Measurements from ENCODE around the gene SDR9C7.
"Not testable (repeated sequence)": the region's sequence is repeated elsewhere in the genome, so short reads cannot be mapped to it uniquely, and the experiment has no call there.

SDR9C7 gene

GRCh38 chr12:56933826-56934625 is at the start of gene SDR9C7:
TSS of gene SDR9C7 (minus strand) at chr12:56934408. CDS start at chr12:56934261, 147 bp downstream.
- DNase-seq (ENCODE audit: low spot score) = no peak

GRCh38 chr12:56983386-56983785 is 49.2 kb upstream of the SDR9C7 start:
- DNase-seq (ENCODE audit: low spot score) = no peak

GRCh38 chr12:56982578-56983236 is 48.5 kb upstream of the SDR9C7 start:
- DNase-seq (ENCODE audit: low spot score) = not testable (repeated sequence)

- DNase-seq (ENCODE audit: low spot score) = peak; percentile 8
Observed at GRCh38 chr12:56980941-56981530, 46.8 kb upstream of the SDR9C7 start.

- DNase-seq (ENCODE audit: low spot score) = no peak
Observed at GRCh38 chr12:56980268-56980667, 46.1 kb upstream of the SDR9C7 start.

- DNase-seq (ENCODE audit: low spot score) = peak; percentile 9
Observed at GRCh38 chr12:56979628-56980027, 45.4 kb upstream of the SDR9C7 start.

GRCh38 chr12:56978397-56979138 is 44.4 kb upstream of the SDR9C7 start:
- DNase-seq (ENCODE audit: low spot score) = no peak

- DNase-seq (ENCODE audit: low spot score) = not testable (repeated sequence)
Observed at GRCh38 chr12:56977361-56977760, 43.2 kb upstream of the SDR9C7 start.

GRCh38 chr12:56974224-56974623 is 40.0 kb upstream of the SDR9C7 start:
- DNase-seq (ENCODE audit: low spot score) = not testable (repeated sequence)

- DNase-seq (ENCODE audit: low spot score) = not testable (repeated sequence)
Observed at GRCh38 chr12:56968910-56969309, 34.7 kb upstream of the SDR9C7 start.

GRCh38 chr12:56965997-56966642 is 31.9 kb upstream of the SDR9C7 start:
- DNase-seq (ENCODE audit: low spot score) = not testable (repeated sequence)

GRCh38 chr12:56965124-56965523 is 30.9 kb upstream of the SDR9C7 start:
- DNase-seq (ENCODE audit: low spot score) = not testable (repeated sequence)

GRCh38 chr12:56963557-56963956 is 29.3 kb upstream of the SDR9C7 start:
- DNase-seq (ENCODE audit: low spot score) = not testable (repeated sequence)

- DNase-seq (ENCODE audit: low spot score) = not testable (repeated sequence)
Observed at GRCh38 chr12:56962247-56962646, 28.0 kb upstream of the SDR9C7 start.

GRCh38 chr12:56958422-56958821 is 24.2 kb upstream of the SDR9C7 start:
- no peak for DNase-seq (ENCODE audit: low spot score)

- no peak for DNase-seq (ENCODE audit: low spot score)
Observed at GRCh38 chr12:56957229-56958052, 23.2 kb upstream of the SDR9C7 start, which contains the start of gene RDH16. TSS of gene RDH16 (minus strand) at chr12:56957608. CDS start at chr12:56957462, 146 bp downstream.

GRCh38 chr12:56955631-56956256 is 21.5 kb upstream of the SDR9C7 start:
- DNase-seq (ENCODE audit: low spot score) = no peak

- DNase-seq (ENCODE audit: low spot score) = no peak
Observed at GRCh38 chr12:56954958-56955355, 20.7 kb upstream of the SDR9C7 start.

- peak; percentile 14 for DNase-seq (ENCODE audit: low spot score)
Observed at GRCh38 chr12:56954057-56954957, 20.1 kb upstream of the SDR9C7 start.
